ENCODE measurements around the gene TTLL5.

Gene TTLL5

DNA sequence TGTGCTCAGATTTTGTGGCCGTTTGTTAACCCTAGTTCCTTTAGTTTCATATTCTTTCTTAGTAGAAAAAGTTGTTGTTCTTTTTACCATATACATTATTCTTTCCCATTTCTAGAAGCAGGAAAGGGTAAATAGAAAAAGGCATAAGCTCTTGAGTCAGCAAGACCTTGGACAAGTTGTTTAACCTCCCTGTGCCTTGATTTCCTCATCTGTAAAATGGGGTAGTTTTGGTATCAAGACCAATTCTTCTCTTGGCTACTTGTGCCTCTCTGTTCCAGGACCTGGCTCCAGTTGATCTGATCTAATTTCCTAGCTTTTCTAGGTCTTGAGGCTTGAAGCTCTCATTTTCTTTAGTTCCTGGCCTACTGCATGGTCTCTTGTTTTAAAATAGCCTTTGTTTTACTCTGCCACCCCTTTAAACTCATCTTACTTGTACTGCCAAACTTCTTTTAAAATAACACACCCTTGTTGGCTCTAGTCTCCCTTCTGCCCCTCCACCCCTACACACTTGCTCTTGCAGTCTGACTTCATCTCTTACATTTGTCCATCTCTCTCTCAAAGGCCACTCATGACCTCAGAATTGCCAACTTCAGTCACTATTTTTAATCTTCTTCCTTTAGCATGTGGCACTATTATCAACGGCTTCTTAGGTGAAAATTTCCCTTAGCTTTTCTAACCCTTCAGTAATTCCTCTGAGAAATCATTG lies 143.7 kb downstream of the TTLL5 start:
- no peak for DNase-seq (ENCODE audit: low read depth)

GRCh38 chr14:75805646-75806045 lies 144.6 kb downstream of the TTLL5 start:
- no peak for DNase-seq (ENCODE audit: low read depth)

- no peak for DNase-seq (ENCODE audit: low read depth)
Observed at GRCh38 chr14:75806352-75806832, 145.3 kb downstream of the TTLL5 start.

DNA sequence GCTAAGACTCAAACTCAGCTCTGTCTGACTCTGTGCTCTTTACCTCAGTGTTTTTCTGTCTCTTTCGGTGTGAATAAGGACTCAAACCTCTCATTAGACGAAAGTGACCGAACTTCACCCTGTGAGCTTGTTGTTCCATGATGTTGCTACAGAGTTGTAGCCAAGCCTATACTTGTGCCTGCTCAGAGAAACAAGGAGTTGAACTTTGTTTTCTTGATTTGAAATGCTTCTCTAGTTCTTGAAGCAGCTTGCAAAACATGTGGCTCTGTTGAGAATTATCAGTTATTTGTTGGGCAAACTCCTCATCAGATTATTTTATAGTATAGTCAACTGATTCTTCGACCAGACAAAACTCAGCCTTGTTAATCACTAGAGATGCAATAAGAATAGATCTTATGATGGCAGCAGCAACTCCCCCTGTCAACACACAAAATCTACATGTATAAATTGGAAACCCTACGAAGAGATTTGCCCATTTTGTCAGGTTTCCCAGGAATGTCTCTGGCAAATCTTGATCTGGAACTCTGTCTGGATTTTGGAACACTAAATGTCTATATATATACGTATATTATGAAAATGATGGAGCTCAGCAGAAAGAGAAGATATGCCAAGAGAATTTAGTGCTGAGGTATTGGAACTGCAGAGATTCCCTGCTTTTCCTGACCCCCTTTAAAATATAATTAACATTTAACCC lies 146.8 kb downstream of the TTLL5 start:
- no peak for DNase-seq (ENCODE audit: low read depth)

DNA sequence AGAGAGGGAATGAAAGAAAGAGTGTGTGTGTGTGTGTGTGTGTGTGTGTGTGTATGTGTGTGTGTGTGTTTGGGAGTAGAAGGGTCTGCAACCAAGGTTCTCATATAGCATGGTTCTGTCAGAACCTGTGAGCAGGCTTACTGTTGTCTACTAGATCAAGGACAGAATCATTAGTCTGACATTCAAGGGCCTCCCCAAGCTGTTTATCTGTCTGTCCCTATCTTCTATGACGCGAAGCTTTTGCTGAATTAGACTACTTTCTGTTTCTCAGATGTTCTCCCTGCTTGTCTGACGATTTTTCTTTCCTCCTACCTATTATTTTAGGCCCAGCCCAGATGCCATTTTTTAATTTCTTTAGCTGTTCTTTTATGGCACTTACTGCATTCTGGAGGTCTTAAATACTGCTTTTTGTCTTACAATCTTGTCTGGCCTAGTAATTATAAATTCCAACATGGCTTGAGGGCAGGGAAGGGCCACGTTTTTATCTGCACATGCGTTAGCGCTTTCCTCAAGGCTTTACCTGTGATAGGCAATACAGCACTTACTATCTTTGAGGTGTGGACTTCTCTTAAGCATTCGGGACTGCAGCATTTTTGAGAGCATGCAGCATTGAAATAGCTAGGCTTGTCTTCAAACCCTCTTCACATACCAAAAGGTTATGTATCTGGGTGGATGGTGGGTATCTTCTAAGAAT lies 150.2 kb downstream of the TTLL5 start:
- DNase-seq (ENCODE audit: low read depth), result no peak

DNA sequence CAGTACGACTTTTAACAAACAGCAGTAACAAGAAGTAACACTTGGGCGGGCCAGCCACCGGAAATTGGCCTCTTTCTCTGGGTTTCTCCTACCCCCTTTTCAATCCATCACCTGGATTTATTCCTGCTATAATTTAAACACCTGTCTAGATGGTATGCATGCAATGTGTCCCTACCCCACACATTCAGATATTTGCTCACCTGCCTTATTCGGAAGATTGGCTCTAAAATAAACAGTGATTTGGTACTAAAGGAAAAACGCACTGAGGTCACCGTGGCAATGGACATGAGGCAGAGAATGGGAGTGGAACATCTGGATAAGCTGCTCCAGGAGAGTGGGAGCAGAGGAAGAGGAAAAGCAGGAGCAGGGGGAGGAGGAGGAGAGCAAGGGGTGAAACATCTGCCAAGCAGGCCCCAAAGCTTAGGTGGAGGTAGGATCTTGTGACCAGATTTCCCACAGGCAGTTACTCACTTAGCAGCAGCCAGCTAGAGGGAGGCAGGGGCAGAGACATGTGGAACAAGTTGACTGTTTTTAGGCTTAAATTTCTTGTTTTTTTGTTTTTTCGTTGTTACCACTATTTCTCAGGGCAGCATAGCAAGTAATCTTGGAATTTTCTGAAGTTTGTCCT lies 150.9 kb downstream of the TTLL5 start:
- no peak for DNase-seq (ENCODE audit: low read depth)

DNA sequence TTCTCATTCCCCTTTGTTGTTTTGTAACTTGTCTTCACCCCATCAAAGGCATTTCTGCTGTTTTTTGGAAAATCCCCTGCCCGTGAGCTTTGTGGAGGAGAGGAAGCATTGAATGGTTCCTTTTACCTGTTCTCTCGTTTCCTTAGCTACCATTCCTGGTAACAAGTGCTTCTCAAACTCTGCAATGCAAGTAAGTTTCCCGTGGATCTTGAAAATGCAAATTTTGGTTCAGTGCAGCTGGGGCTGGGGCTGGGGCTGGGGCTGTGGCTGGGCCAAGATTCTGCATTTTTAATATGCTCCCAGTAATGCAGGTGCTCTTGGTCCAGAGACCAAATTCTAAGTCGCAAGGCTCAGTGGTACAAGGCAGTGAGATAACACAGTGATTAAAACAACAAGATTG lies 151.6 kb downstream of the TTLL5 start:
- no peak for DNase-seq (ENCODE audit: low read depth)

GRCh38 chr14:75820761-75821160 lies 159.7 kb downstream of the TTLL5 start:
- no peak for DNase-seq (ENCODE audit: low read depth)

DNA sequence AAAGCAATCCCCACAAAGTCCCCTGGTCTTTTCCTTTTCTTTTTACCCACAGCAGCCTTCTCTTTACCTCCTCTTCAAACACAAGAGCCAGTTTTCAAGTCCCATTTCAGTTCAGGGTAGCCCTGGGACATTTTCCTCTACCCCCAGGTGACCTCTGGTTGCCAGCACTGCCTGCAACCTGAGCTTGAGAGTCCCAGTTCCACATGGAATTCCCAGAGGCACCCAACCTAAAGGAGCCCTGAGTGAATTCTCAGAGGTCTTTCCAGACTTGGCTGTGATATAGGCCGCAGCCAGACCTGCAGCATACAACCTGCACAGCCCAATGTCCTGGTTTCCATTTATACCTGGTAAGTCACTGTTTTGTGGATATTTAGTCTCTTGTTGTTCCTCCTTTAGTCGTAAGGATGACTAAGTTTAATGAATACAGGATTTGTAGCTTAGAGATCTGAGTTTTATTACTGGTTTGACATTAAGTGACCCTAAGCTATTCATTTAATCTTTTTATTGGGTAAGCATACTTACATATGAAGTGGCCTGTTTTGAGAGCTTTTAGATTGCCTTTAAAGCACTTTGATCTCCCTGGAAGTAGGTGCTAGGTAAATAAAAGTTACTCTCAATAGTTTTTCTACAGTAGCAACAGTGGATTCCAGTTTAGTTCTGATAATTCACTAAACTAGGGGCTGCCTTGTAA lies 160.9 kb downstream of the TTLL5 start:
- no peak for DNase-seq (ENCODE audit: low read depth)

GRCh38 chr14:75822522-75823141 lies 161.6 kb downstream of the TTLL5 start:
- no peak for DNase-seq (ENCODE audit: low read depth)

- DNase-seq (ENCODE audit: low read depth), result no peak
Observed at GRCh38 chr14:75823334-75823733, 162.3 kb downstream of the TTLL5 start.

- no peak for DNase-seq (ENCODE audit: low read depth)
Observed at GRCh38 chr14:75824318-75824717, 163.3 kb downstream of the TTLL5 start.

DNA sequence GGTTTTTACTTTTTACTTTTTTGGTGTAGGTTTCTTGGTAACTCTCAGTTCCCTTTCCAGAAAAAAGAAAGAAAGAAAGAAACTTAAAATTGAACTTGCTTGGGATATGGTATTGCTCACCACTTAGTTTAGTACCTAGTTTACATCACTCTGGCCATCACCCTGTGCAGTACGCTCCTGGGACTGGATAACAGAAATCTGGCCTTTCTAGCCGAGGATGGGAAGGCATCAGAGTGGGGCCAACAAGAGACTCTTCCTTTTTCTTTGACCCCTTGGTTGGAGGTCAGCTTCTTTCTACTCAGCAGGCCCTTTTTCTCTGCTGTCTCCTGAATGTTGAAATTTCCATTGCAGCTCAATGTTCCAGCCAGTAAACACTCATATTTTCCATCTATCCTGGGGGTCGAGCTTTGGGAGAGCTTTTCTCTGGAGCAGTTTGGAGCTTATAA lies 164.1 kb downstream of the TTLL5 start:
- DNase-seq (ENCODE audit: low read depth), result no peak

DNA sequence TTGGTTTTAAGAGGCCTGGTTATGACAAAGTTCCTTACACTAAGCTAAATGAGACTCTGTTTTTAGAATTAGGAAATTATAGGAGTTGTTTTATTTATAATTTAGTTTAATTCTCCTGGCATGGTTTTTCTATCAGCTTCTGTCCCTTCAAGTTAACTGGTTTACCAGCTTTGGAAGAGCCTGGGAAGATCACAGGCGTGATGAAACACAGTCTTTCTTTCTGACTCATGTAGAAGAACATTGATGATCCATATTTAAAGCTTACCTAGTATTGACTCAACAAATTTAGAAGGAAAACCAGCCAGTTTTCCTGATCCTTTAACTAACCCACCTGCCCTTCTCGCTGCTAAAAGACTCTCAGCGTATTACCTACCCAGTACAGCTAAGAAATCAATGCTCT lies 165.6 kb downstream of the TTLL5 start:
- no peak for DNase-seq (ENCODE audit: low read depth)

DNA sequence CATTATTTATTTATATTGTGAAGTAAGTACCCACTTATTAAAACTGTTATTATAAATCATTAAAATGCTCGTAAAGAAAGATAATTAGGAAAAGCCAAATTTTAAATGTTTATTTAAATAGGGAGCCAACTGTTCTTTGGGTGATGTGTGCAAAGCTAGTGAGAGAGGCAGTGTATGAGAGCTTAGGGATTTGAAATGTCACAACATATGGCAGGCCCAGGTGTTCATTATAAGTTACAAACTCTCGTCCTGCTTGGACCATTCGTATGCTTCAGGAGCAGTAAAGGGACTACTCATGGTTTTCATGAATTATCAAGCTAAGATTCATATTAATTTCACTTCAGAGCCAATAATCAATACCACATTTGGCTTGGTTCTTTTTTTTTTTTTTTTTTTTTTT lies 166.3 kb downstream of the TTLL5 start:
- no peak for DNase-seq (ENCODE audit: low read depth)

DNA sequence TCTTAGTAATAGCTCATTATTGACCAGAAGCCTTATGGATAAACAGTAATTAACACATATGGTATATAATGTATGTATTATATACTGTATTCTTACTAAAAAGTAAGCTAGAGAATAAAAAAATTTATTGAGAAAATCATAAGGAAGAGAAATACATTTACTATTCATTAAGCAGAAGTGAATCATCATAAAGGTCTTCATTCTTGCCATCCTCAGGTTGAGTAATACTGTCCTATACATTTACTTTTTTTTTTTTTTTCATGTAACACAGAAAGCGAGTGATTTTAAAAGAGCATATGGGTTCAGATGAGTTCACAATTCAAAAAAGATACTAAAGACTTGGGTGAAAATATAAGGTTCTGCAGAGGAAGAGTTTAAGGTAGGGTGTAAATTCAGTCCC lies 168.3 kb downstream of the TTLL5 start:
- no peak for DNase-seq (ENCODE audit: low read depth)

DNA sequence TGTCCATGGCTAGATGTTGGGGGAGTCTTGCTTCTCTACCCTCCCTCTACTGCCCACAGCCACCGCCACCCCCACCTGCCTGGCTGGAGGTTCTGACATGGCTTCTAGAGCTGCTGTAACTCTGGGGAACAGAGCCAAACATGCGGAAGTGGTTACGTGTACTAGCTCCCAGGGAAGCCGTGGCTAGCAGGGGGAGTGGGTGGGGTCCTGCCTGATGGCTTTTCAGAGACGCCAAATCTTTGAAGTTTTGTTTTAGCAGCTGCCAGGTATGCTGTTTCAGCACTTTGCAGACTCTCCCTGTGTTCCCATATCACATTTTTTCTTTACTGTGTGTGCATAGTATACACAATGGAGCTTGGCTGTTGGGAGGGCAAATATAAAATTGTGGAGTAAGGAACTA lies 170.4 kb downstream of the TTLL5 start:
- DNase-seq (ENCODE audit: low read depth), result peak; percentile 13

- no peak for DNase-seq (ENCODE audit: low read depth)
Observed at GRCh38 chr14:75831952-75832351, 170.9 kb downstream of the TTLL5 start.

DNA sequence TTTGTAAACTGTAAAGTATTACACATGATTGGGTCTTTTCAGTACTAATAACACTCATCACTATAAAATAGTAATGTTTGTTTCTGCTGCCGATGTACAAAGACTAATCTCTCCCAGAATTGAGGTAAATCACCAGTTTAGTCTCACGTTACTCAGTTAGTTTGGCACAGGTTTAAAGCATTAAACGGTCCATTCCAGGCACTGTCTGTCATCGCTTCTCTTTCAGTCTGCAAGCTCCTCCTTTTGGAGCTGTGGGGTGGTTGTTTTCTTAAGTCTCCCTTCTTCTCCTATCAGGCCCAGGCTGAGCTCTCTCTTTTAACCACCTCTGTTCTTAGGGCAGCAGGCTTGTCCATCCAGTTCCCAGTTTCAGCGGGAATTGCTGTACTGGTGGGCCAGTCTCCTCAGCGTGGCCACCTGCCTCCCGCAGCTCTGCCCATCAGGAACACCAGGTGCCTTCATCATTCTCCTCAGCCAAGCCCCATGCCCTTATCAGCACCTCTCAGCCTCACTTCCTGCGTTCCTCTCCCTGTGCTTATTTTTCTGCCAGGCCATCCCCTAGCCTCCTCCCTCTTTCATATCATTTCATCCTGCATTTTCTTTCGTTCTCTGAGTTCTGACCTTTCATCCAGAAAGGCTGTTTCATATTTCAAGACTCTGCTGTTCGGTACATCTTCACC lies 171.7 kb downstream of the TTLL5 start:
- DNase-seq (ENCODE audit: low read depth), result no peak

GRCh38 chr14:75833326-75834020 lies 172.4 kb downstream of the TTLL5 start:
- DNase-seq (ENCODE audit: low read depth), result no peak

Measured in stimulated activated CD8-positive, alpha-beta memory T cell treated with anti-CD3 and anti-CD28 coated beads, Interleukin-12 subunit alpha, Interleukin-12 subunit beta, amount 100 ng/mL, for 1 hour (primary cell).